Measurements from ENCODE around the gene PCDHGA9.
"Not testable (repeated sequence)": the region's sequence is repeated elsewhere in the genome, so short reads cannot be mapped to it uniquely, and the experiment has no call there.

GRCh38 chr5:141414548-141415274 is 12.1 kb downstream of the PCDHGA9 start:
- TF ChIP-seq CTCF (IDR thresholded peaks at IDR 0.05 in 4 of 5, conservative IDR thresholded peaks at IDR 0.05 in 1 of 5); POLR2A (IDR thresholded peaks at IDR 0.05): not testable (repeated sequence)

All from gastrocnemius medialis (tissue), 4 donors.